ENCODE measurements around the gene PITRM1.
A peak's percentile ranks its signal among the peaks of the same experiment; 100 is the strongest.
"Not testable (repeated sequence)": the region's sequence is repeated elsewhere in the genome, so short reads cannot be mapped to it uniquely, and the experiment has no call there.

Gene PITRM1, protein sequence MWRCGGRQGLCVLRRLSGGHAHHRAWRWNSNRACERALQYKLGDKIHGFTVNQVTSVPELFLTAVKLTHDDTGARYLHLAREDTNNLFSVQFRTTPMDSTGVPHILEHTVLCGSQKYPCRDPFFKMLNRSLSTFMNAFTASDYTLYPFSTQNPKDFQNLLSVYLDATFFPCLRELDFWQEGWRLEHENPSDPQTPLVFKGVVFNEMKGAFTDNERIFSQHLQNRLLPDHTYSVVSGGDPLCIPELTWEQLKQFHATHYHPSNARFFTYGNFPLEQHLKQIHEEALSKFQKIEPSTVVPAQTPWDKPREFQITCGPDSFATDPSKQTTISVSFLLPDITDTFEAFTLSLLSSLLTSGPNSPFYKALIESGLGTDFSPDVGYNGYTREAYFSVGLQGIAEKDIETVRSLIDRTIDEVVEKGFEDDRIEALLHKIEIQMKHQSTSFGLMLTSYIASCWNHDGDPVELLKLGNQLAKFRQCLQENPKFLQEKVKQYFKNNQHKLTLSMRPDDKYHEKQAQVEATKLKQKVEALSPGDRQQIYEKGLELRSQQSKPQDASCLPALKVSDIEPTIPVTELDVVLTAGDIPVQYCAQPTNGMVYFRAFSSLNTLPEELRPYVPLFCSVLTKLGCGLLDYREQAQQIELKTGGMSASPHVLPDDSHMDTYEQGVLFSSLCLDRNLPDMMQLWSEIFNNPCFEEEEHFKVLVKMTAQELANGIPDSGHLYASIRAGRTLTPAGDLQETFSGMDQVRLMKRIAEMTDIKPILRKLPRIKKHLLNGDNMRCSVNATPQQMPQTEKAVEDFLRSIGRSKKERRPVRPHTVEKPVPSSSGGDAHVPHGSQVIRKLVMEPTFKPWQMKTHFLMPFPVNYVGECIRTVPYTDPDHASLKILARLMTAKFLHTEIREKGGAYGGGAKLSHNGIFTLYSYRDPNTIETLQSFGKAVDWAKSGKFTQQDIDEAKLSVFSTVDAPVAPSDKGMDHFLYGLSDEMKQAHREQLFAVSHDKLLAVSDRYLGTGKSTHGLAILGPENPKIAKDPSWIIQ

GRCh38 chr10:3172446-3173170 is at the start of gene PITRM1:
Gene PITRM1, minus strand, starts transcription at chr10:3172782. Its CDS starts 10 bp downstream, at chr10:3172772.
- DNase-seq = peak; percentile 99 to 100

- peak in 1 of 2 donors; percentile 16 for DNase-seq
Observed at GRCh38 chr10:3222068-3222467, 49.5 kb upstream of the PITRM1 start.

GRCh38 chr10:3221601-3222000 is 49.0 kb upstream of the PITRM1 start:
- not testable (repeated sequence) for DNase-seq

DNA sequence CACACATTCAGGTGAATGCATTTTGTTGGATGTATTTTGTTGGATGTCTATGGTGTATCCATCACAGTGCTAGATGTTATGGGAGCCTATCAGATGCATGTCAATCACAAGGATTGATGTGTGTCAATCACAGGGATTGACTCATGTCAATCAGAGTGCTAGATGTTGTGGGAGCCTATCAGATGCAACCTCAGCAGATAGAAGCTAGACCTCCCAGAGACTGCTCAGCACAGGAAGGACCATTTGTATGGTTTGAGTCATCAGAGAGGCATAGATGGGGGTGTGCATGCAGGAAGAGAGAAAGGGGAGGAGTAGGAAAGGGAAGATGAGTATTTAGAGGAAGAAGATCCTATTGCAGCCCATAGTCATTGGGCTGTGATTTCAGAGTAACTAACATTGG is 48.3 kb upstream of the PITRM1 start:
- DNase-seq = no peak

GRCh38 chr10:3219021-3219628 is 46.5 kb upstream of the PITRM1 start:
- DNase-seq = not testable (repeated sequence)

- no peak for DNase-seq
Observed at GRCh38 chr10:3217853-3218252, 45.3 kb upstream of the PITRM1 start.

GRCh38 chr10:3217301-3217700 is 44.7 kb upstream of the PITRM1 start:
- no peak for DNase-seq

DNA sequence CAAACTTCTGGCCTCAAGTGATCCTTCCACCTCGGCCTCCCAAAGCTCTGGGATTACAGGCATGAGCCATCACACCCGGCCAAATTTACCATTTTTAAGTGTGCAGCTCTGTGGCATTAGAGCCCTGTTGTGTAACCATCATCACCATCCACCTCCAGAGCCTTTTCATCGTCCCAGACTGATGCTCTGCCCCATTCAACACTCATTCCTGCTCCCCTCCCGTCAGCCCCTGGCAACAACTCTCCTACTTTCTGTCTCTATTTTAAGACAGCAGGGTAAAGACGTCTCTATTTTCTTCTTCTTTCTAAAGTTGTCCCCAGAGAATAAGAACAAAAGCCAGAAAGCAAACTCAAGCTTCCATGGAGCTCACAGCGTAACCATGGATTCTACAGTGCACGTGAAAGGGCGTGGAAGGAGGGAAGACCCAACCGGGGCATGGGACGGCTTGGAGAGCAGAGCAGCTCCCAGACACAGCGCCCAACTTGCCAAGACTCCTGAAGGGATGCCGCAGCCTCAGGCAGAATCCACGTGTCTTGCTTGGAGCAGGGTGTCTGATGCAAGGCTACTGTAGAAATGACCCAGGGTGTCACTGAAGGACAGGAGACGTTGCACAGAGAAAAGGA is 42.7 kb upstream of the PITRM1 start:
- no peak for DNase-seq

DNA sequence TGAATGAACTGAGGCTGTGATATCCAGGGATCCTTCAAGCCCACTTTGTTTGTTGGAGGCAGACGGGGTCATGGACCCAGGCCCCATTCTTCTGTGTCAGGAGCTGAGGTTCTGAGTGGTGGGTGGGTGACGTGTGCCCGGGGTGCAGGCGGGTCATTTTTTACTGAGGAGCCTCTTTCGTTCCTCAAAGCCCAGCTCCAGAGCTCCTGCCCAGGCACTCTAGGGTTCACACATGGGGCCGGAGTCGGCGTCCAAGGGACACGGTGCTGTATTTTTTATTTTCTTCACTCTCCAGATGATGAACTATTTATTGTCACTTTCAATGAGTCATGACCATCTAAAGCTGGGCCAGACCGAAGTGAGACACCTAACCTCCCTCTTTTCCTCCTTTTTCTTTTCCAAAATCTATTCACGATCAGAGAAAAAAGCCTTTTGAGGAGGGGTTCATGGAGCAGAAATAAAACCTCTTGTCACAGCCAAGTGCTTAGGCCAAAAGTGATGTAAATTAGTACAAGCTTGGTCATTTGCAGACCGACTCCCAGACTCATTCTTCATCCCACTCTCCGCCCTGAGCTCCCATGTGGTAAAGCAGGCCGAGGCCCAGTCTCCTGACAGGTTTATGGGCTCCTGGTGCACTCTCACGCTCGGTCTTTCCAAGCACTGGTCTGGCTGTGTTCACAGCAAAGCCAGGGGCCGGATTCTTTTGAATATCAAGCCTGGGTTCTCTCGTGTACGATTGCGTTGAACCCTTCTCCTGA is 41.4 kb upstream of the PITRM1 start:
- DNase-seq = no peak

- DNase-seq = no peak
Observed at GRCh38 chr10:3213208-3213607, 40.6 kb upstream of the PITRM1 start.

DNA sequence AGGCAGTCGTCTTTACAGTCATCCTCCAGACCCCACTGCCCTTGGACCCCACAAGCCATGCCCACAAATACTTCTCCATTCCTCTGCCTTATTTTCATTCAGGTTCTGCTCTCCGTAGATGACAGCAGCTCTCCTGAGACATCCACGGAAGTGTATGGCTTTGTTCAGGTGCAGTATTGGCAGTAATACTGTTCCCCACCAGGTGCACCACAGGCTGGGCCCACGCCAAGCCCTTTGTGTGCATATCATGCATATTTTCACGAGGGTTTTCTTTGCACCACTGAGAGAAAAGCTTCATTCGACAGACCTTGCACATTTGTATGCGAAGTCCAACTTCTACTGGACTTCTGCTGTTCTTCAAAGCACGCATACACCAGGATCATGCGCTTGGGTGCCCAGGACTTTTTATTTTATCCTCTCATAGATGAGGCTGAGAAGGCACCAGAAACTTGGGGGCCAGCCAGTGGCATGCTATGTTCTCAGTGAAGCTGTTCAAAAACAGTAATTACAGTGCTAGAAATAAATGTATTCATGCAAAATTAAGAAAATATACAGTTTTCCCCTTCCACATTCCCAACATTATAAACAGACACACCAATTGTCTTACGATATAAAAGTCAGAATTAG is 37.8 kb upstream of the PITRM1 start:
- no peak for DNase-seq

- DNase-seq = peak in 1 of 2 donors; percentile 16
Observed at GRCh38 chr10:3208481-3209406, 36.2 kb upstream of the PITRM1 start.

- no peak for DNase-seq
Observed at GRCh38 chr10:3207351-3207750, 34.8 kb upstream of the PITRM1 start.

DNA sequence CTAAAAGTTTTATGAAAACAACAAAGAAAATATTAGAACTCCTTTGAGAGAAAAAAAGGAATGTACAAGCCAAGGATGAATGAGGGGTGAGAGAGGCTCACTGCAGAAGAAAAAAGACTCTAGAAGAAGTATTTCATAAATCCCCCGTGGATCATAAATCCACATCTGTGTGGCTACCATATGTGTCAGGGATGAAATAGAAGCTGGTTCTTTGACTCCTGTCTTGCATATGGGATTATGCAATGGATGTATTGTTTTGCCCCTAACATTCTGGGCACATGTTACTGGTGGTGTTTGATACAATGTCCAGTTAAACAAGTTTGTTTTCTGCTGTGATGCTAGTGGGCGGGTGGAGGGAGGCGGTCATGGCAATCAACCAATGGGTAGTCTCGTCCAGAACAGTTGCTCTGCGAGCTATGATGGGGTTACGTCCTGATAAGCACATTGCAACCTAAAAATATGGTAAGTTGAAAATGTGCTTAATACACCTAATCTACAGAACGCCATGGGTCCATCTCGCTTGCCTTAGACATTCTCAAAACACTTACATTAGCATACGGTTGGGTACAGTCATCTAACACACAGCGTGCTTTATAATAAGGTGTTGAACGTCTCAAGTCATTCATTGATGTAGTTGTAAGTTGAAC is 34.1 kb upstream of the PITRM1 start:
- DNase-seq = no peak

DNA sequence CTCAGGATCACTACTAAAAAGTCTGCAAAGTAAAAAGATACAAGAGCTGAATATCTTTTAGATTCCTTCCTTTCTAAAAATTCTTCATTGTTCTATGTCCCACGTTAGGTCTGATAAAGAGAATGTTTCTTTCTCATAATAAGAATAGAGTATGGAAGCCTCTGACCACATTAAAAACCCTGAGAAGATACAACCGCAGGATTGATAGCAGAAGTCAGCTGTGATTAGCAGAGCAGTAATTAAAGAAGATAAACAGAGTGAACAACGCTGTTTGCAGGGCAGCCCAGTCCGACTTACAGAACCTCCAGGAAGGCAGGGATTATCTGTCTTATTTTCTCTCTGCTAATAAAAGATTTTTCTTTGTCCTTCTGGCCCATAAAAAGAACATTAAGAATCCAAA is 31.4 kb upstream of the PITRM1 start:
- no peak for DNase-seq

GRCh38 chr10:3203016-3203811 is 30.6 kb upstream of the PITRM1 start:
- DNase-seq = no peak

DNA sequence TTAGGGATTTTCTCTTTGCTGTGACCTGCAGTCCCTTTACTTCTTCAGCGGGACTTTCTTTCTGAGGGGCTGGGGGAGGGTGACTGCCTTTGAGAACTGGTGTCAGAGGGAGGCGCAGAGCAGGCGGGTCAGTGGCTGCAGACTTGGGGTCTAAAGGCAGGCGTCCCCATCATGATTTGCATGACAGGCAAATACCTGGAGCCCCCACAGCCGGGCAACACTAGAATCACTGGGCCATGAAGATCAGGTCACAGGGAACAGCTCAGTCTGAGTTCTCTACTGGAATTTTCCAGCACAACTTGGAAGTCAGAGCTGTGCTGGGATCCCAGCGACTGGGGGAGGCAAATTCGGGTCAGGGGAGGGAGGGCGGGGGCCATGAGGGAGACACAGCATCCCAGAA is 29.2 kb upstream of the PITRM1 start:
- DNase-seq = no peak

DNA sequence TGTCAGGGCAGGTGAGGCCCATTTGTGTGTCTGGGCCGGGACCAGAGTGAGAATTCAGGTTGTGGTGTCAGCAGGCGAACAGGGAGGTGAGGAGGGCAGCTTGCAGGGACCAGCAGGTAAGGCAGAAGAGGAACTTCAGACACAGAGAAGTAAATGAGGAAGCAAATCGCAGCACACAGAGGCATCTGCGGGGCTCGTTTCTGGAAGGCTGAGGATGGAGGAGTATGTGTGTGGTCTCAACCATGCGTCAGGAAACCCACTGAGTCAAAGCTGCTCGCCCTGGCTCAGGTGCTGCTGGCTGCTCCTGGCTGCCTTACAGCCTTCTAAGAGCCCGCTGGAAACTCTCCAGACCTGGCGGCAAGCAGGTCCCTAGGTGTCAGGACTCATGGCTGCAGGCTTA is 26.9 kb upstream of the PITRM1 start:
- no peak for DNase-seq
